Astrocyte of the spinal cord (primary cell): ENCODE data around the gene LHFPL6.
A peak's percentile ranks its signal among the peaks of the same experiment; 100 is the strongest.

Experiments
- DNase-seq: peaks from one replicate; pipeline ENCODE4 v3.0.0; 2011; ENCODE audit warnings: low read depth, low spot score
- H3K4me3 ChIP-seq: 2 replicates; pipeline ENCODE4 v1.5.1; 2011; ENCODE audit warnings: low read depth, mild to moderate bottlenecking, low read length, moderate library complexity
- CTCF ChIP-seq: IDR thresholded peaks from 2 replicates; pipeline ENCODE4 v1.5.1; 2012; ENCODE audit warnings: low read depth, mild to moderate bottlenecking, low read length, inconsistent platforms
- in situ Hi-C: cut with HindIII; loops from 2 replicates; pipeline ENCODE4 v1.10.0; 2017; ENCODE audit warnings: low sequenced_read_pairs

LHFPL6 gene

DNA sequence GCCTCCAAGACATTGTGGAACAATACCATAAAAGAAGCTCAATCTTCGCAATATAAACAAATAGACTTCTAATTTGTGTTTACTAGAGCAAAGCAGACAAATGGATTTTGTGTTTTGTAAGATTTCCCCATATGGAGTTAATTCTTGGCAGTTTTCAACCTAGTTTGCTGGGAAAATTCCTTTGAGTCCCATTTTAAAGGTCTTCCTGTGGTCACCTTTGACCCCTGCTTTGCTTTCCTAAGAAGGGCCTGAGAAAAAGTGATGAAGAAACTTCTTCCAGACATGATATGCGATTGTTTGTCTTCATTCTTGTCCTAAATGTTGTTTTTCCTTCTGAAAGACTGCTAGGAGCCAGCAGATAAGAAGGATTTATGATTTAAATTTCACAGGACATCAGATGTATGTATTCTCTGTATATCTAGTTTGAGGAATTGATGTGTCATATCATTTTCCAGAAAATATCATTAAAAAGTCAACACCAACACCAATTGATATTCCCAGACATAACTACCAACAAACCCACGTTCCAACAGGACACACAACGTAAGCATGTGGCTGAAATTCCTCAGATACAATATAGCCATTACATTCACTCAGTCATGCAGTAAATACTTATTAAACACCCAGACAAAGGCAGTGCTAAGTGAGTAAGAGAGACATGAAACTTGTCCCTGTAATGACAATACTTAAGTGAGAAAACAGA, 276.4 kb downstream of the LHFPL6 start:
- in situ Hi-C loops: no loop called here
- TF ChIP-seq CTCF: no peak
- no peak for DNase-seq
- H3K4me3 ChIP-seq: no peak overlapping the region

DNA sequence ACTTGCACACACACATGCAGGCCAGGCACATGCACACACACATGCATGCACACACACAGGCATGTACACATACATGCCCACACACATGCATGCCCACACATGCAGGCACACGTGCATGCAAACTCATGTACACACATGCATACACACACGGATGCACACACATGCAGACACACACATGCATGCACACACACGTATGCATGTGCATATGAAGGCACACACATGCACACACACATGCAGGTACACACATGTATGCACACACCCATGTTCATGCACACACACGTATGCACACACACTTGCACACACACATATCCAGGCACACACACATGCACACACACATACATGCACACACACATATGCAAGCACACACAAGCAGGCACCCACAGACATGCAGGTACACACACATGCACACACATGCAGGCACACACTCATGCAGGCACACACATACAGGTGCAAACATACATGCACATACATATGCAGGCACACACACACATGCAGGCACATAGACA, 278.1 kb downstream of the LHFPL6 start:
- DNase-seq: no peak
- H3K4me3 ChIP-seq: no peak overlapping the region
- no peak for TF ChIP-seq CTCF
- in situ Hi-C loops: no loop called here

DNA sequence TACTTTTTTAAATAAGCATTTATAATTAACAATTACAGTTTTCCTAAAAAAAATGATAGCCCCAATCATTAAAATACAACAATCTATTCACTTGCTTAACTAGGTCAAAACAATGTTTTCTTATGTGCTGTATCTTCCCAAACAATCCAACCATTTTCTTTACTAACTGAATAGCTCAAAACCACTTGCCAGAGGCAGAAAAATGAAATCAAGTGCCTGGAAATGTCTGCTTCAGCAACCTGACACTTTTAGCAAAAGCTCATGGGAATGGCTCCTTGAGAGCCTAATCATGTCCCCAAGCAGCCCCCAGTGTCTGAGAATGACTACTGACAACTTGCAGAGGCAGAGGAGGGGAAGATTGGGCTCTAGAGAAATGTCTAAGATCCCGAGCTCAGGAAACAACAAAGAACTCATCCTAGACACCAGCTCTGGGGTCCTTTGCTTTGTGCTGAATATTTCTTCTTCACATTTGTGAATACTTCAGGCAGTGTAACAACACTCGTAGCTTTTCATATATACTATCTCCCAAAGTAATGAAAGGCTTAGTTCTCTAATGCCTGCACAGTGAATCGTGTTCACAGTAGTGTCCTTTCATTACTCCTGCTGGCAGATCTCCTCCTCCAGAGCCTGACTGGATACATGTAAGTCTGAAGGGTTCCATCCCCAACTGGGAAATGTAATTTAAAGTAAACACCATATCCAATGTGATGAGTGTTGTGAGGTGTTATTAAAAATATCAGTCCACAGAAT, 280.0 kb downstream of the LHFPL6 start:
- no peak for TF ChIP-seq CTCF
- DNase-seq: no peak
- in situ Hi-C loops: no loop called here

DNA sequence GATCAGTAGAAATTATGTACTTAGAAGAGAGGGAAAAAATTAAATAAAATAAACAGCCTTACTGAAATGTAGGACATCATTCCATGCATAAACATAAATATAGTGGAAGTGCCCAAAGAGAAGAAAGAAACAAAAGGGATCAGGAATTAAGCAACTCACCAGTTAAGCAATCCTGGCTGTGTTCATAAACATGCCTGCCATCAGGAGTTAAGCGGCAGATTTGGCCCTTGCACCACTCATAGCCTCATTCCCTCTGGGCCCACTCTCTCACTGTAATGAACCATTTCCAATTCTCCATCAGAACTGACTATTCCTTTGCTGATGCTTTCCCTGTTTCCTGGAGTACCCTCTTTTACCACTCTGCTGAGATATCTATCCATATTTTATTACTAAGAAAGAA, 281.4 kb downstream of the LHFPL6 start:
- no peak overlapping the region for H3K4me3 ChIP-seq
- DNase-seq: no peak
- in situ Hi-C loops: no loop called here
- TF ChIP-seq CTCF: no peak

More for the DNA sequence above, 280.0 kb downstream of the LHFPL6 start:
- H3K4me3 ChIP-seq: no peak overlapping the region

GRCh38 chr13:39318161-39318560, 284.8 kb downstream of the LHFPL6 start:
- in situ Hi-C loops: no loop called here
- H3K4me3 ChIP-seq: no peak overlapping the region
- TF ChIP-seq CTCF: no peak
- DNase-seq: no peak

GRCh38 chr13:39317291-39317690, 285.7 kb downstream of the LHFPL6 start:
- no peak overlapping the region for H3K4me3 ChIP-seq
- TF ChIP-seq CTCF: no peak
- in situ Hi-C loops: no loop called here
- peak; percentile 59 for DNase-seq
